ENCODE data around the gene AFAP1L1.

The AFAP1L1 gene

GRCh38 chr5:149260761-149261160 is 10.9 kb upstream of the AFAP1L1 start:
- no peak overlapping the region for H3K27ac ChIP-seq
- DNase-seq (ENCODE audit: low spot score) = no peak
- TF ChIP-seq CTCF (IDR thresholded peaks at IDR 0.05) = no peak
- H3K4me3 ChIP-seq = no peak overlapping the region

- H3K4me3 ChIP-seq = no peak overlapping the region
- no peak overlapping the region for H3K27ac ChIP-seq
- TF ChIP-seq CTCF (IDR thresholded peaks at IDR 0.05) = no peak
- no peak for DNase-seq (ENCODE audit: low spot score)
Measured at GRCh38 chr5:149261246-149261645, 10.4 kb upstream of the AFAP1L1 start.

- TF ChIP-seq CTCF (IDR thresholded peaks at IDR 0.05) = no peak
- no peak overlapping the region for H3K4me3 ChIP-seq
- no peak overlapping the region for H3K27ac ChIP-seq
- no peak for DNase-seq (ENCODE audit: low spot score)
Measured at GRCh38 chr5:149262315-149262714, 9.3 kb upstream of the AFAP1L1 start.

- Histone ChIP-seq H3K27ac (no peak overlapping the region), H3K4me3 (no peak overlapping the region)
- DNase-seq (ENCODE audit: low spot score) = no peak
- no peak for TF ChIP-seq CTCF (IDR thresholded peaks at IDR 0.05)
Measured at GRCh38 chr5:149264439-149265067, 7.1 kb upstream of the AFAP1L1 start.

GRCh38 chr5:149265068-149265465 is 6.6 kb upstream of the AFAP1L1 start:
- TF ChIP-seq CTCF (IDR thresholded peaks at IDR 0.05) = no peak
- no peak overlapping the region for H3K27ac ChIP-seq
- H3K4me3 ChIP-seq = no peak overlapping the region
- no peak for DNase-seq (ENCODE audit: low spot score)

- DNase-seq (ENCODE audit: low spot score) = no peak
- TF ChIP-seq CTCF (IDR thresholded peaks at IDR 0.05) = no peak
- Histone ChIP-seq H3K4me3 (no peak overlapping the region), H3K27ac (no peak overlapping the region)
Measured at GRCh38 chr5:149265597-149265996, 6.1 kb upstream of the AFAP1L1 start.

- no peak for TF ChIP-seq CTCF (IDR thresholded peaks at IDR 0.05)
- H3K4me3 ChIP-seq = no peak overlapping the region
- no peak for DNase-seq (ENCODE audit: low spot score)
- H3K27ac ChIP-seq = no peak overlapping the region
Measured at GRCh38 chr5:149267241-149267973, 4.3 kb upstream of the AFAP1L1 start.
